ENCODE results near the gene LENG9. TPM values are rescaled to one million over a fixed set of nuclear protein-coding genes. Genes with fewer than 3 reads are reported as not detected.
"Not testable (repeated sequence)": the region's sequence is repeated elsewhere in the genome, so short reads cannot be mapped to it uniquely, and the experiment has no call there.

Gene LENG9
- total RNA-seq, 4 donors from 2014 or later, result 4.5 to 9.2 (median 6.5) TPM

DNA sequence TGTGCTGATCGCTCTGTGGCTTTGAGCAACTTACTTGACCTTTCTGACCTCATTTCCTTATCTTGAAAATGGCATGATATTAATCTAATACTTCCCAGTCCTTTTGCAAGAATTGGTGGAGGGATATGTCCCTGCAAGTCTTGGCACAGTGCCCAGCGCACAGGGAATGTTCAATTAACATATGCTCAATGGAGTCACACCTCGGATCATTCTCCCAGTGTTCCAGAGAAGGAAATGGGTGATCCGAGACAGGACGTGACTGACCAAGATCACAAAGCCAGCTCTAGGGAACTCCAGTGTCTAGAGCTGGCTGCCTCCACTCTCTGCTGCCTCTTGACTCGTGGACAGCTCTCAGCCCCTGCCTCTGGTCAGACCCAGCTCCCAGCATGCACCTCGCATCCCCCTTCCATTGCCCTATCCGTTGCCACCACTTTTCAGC is 5.9 kb upstream of the LENG9 start:
- no peak overlapping the region for H3K4me3 ChIP-seq (ENCODE audit: low read depth, poor library complexity, severe bottlenecking)
- no peak for DNase-seq (ENCODE audit: low spot score in 2 of 2)
- TF ChIP-seq, protein P1, sequence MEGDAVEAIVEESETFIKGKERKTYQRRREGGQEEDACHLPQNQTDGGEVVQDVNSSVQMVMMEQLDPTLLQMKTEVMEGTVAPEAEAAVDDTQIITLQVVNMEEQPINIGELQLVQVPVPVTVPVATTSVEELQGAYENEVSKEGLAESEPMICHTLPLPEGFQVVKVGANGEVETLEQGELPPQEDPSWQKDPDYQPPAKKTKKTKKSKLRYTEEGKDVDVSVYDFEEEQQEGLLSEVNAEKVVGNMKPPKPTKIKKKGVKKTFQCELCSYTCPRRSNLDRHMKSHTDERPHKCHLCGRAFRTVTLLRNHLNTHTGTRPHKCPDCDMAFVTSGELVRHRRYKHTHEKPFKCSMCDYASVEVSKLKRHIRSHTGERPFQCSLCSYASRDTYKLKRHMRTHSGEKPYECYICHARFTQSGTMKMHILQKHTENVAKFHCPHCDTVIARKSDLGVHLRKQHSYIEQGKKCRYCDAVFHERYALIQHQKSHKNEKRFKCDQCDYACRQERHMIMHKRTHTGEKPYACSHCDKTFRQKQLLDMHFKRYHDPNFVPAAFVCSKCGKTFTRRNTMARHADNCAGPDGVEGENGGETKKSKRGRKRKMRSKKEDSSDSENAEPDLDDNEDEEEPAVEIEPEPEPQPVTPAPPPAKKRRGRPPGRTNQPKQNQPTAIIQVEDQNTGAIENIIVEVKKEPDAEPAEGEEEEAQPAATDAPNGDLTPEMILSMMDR (IDR thresholded peaks at IDR 0.05), result no peak
- TF ChIP-seq POLR2A (IDR thresholded peaks at IDR 0.05), result no peak
- WGBS, 2 donors, result 34 to 40% methylated on average over 8 of the region's 8 CpGs
- intact Hi-C loops (cut with DNase I; ENCODE audit: low total_unique reads), result no loop called here

DNA sequence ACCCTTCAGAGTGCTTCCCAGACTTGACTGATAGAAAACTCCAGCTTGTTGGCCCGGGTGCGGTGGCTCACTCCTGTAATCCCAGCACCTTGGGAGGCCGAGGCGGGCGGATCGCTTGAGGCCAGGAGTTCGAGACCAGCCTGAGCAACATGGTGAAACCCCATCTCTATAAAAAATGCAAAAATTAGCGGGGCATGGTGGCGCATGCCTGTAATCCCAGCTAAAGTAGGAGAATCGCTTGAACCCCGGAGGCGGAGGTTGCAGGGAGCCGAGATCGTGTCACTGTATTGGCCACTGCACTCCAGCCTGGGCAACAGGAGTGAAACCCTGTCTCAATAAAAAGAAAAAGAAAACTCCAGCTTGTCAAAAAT is 2.5 kb upstream of the LENG9 start:
- DNase-seq (ENCODE audit: low spot score in 2 of 2); H3K4me3 ChIP-seq (ENCODE audit: low read depth, poor library complexity, severe bottlenecking); intact Hi-C loops (cut with DNase I; ENCODE audit: low total_unique reads): not testable (repeated sequence)
- 95 to 96% methylated on average over 14 of the region's 14 CpGs for WGBS, 2 donors

DNA sequence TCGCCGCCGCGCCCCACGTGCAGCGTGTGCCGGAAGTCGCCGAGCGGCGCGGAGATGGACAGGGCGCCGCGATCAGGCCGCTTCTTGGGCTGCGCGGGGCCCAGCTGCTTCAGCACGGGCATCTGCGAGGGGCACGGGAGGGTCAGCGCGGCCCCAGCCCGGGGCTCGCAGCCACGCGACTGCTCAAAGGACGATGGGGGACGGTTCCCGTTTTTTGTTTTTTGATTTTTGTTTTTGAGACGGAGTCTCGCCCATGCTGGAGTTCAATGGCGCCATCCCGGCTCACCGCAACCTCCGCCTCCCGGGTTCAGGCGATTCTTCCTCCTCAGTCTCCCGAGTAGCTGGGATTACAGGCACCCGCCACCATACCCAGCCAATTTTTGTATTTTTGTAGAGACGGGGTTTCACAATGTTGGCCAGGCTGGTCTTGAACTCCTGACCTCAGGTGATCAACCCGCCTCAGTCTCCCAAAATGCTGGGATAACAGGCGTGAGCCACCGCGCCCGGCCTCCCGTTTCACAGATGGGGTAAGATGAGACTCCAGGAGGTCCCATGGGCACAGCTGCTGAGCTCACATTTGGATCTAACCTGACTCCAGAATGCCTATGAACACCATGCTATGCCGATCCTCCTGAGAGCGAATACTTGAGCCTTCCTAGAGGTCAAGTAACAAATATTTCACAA is 2.0 kb upstream of the LENG9 start:
- no peak for DNase-seq (ENCODE audit: low spot score in 2 of 2)
- WGBS, 2 donors, result 87 to 91% methylated on average over 35 to 44 of the region's 49 CpGs
- TF ChIP-seq, protein P1 (IDR thresholded peaks at IDR 0.05), result no peak
- no peak for TF ChIP-seq POLR2A (IDR thresholded peaks at IDR 0.05)
- intact Hi-C loops (cut with DNase I; ENCODE audit: low total_unique reads), result no loop called here
- no peak overlapping the region for H3K4me3 ChIP-seq (ENCODE audit: low read depth, poor library complexity, severe bottlenecking)

DNA sequence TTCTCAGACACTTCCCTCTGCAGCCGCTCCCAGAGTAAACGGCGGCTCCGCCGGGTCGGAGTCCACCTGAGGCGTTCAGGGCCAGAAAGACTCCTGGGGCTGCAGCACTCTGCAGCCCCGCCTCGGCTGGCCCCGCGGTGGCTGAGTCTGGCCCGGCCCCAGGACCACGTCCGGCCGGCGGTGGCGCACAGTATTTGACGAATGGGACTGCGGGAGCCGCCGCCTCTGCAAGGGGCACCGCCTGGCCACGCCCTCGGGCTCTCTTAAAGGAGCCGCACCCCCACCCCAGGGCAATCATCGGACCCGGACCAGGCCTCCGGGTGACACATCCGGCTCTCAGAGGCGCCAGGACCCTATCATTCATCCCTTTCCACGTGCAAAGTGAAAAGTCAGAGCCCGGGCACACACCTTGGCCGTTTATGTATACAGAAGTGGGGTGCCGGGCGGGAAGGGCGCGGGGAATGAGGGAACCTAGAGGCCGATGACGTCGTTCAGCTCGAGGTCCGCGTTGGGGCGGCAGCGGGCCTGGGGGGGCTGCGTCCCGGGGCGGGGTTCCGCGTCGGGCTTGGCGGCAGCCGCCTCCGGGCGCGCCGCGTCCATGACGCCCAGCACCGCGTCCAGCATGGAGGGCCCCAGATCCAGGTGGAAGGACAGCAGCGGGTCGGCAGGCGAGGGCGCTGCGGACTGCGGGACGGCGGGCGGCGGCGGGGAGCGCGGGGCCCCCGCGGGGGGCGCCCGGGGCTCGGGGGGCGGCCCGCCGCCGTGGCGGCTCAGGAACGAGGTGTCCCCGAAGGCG is 1.2 kb upstream of the LENG9 start:
- DNase-seq (ENCODE audit: low spot score in 2 of 2), result peak; percentile 88 to 98

DNA sequence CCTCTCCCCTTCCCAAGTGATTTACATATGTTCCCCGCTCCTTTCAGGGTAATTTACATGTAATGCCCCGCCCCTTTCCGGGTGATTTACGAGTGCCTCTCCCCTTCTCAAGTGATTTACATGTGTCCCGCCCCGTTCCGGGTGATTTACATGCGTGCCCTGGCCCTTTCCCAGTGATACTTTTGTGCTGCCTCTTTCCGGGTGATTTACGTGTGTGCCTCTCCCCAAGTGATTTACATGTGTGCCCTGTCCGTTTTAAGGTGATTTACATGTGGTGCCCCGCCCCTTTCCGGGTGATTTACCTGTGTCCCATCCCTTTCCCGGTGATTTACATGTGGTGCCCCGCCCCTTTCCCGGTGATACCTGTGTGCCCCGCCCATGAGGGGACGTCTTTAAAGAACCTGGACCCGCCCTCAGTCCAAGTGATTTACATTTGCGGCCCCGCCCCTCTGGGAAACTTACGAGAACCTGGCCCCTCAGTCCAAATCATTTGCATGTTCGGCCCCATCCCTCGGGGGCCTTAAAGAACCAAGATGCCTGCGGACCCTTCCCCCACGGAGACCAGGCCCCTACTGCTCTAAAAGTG is 559 bp upstream of the LENG9 start:
- TF ChIP-seq, protein P1 (IDR thresholded peaks at IDR 0.05), result no peak
- no peak for TF ChIP-seq POLR2A (IDR thresholded peaks at IDR 0.05)
- WGBS, 2 donors, result 1% methylated on average over 26 of the region's 26 CpGs
- intact Hi-C loops (cut with DNase I; ENCODE audit: low total_unique reads), result no loop called here
- peak; percentile 94 to 97 for DNase-seq (ENCODE audit: low spot score in 2 of 2)
- peak overlapping the region; percentile 21 for H3K4me3 ChIP-seq (ENCODE audit: low read depth, poor library complexity, severe bottlenecking)

More for the DNA sequence above, 1.2 kb upstream of the LENG9 start:
- intact Hi-C loops (cut with DNase I; ENCODE audit: low total_unique reads), result no loop called here
- no peak for TF ChIP-seq POLR2A (IDR thresholded peaks at IDR 0.05)
- TF ChIP-seq, protein P1 (IDR thresholded peaks at IDR 0.05), result no peak
- 13 to 47% methylated on average over 38 to 45 of the region's 87 CpGs for WGBS, 2 donors
- peak overlapping the region; percentile 21 for H3K4me3 ChIP-seq (ENCODE audit: low read depth, poor library complexity, severe bottlenecking)

Data from lower leg skin (tissue), 4 donors.